NT2/D1 (cell line): ENCODE results near the gene MSRB1.

Experiments used
- SUZ12 ChIP-seq: IDR thresholded peaks from 2 replicates; pipeline ENCODE4 v1.6.1; 2011; ENCODE audit not compliant: insufficient read length, insufficient read depth; ENCODE audit errors: extremely low read depth
- YY1 ChIP-seq: IDR thresholded peaks from 2 replicates; pipeline ENCODE4 v1.6.1; 2011; ENCODE audit not compliant: insufficient read length, insufficient read depth
- ZNF274 ChIP-seq: IDR thresholded peaks from 2 replicates; pipeline ENCODE4 v1.6.1; 2011; ENCODE audit warnings: mild to moderate bottlenecking, low read depth, low read length

DNA sequence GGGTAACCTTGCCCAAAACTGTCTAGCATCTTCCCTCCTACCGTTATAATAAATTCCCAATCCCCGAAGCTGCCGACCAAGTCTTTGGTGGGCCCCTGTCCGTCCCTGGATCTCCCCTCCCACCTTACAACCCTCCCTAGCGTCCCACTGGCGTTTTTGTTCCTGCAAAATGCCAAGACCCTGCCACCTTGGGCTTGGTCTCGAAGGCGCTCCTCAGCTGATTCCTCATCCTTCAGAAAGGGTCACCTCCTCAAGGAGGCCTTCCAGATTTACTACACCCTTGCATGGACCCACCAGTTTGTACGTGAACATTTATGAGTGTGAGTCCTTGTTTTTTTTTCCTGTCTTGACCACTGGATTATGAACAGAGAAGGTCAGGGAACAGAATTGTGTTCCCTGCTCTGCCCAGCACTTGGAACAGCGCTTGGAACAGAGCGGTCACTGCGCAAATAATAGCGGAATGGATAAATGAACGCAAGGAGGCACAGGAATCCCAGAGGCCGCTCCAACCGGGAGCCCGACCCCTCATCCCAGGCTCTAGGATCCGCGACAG, 40.1 kb upstream of the MSRB1 start:
- TF ChIP-seq YY1 (no peak), SUZ12 (no peak), ZNF274 (no peak)
